ENCODE measurements around the gene ARID5B. TPM values are rescaled to one million over a fixed set of nuclear protein-coding genes. Genes with fewer than 3 reads are reported as not detected.

ARID5B gene
- total RNA-seq, 1 donor from 2014 or later: 50.6 TPM

DNA sequence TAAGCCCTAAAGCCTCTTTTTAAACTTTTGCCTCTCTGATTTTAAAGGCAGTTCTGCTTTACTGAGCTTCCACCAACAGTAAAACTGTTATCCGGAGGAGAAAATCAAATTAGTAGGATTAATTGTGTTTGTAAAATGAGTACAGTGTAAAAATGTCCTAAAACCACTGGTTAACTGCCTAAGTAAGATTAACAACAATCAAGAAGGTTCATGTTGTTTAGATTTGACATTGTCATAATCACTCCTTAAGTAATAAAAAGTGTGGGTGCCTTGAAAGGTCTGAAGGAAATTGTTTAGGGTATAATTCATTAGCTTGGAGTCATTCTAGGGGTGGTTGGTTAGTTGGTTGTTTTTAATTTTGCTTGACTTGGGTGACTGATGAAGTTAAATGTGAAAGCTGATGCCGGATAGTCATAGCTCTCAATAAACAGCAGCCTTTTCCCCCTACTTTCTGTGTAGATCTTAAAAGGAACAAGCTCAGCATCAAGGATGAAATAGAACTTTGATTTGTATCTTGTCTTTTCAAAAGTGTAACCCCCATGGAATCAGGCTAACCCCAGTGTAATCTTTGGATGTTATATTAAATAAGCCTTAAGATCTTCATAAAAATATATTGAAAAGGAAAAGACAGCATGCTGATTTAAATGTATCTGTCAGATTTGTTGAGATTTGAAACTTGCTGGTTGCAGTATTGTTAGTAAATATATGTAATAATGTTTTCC is 148.3 kb downstream of the ARID5B start:
- no peak for DNase-seq (ENCODE audit: low spot score)

DNA sequence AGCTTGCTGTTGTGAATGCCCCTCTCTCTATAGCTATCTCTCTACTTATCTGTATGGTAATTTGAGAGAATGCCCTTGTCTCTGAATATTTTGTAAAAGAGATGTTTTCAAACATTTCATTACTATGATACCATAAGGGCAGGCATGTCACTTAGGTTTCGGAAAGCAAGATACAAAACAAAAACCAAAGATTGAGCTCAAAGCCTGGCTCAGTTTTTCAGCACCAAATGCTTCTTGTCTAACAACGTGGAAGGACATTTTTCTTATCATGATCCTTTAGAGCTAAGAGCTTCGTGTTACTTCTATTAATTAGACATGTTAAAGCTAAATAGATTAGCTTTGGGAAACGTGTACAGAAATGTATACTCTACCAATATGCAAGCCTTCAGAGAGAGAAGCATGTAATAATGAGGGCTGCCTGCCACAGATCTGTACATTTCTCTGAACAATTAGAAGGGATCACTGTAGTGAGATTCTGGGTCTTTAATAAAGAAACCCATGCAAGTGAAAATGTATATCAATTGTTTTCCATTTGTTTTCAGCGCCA is 148.9 kb downstream of the ARID5B start:
- no peak for DNase-seq (ENCODE audit: low spot score)

DNA sequence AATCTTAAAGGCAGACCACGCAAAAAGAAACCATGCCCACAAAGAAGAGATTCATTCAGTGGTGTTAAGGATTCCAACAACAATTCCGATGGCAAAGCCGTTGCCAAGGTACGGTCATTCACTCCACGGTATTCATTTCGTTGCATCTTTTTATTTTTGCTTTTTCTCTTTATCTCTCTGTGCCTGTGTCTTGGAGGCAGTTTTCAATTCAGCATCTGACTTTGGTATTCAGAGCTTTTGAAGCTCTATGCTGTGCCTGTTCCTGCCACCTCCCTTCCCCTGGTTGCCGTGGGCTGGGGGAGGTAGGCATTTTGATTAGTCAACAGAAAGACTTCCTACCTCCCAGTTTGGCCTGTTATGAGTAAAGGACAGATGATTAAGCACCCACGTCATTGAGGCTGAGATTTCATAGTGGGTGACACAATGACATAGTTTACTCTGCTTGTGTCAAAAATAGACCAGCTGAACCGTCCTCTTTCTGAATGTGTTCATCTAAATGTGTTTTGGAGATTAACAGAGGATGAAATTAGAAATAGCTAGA is 149.5 kb downstream of the ARID5B start:
- peak; percentile 35 for DNase-seq (ENCODE audit: low spot score)

- no peak for DNase-seq (ENCODE audit: low spot score)
Observed at GRCh38 chr10:62052276-62052675, 150.8 kb downstream of the ARID5B start.

- DNase-seq (ENCODE audit: low spot score): no peak
Observed at GRCh38 chr10:62053860-62054259, 152.4 kb downstream of the ARID5B start.

- no peak for DNase-seq (ENCODE audit: low spot score)
Observed at GRCh38 chr10:62054408-62054807, 152.9 kb downstream of the ARID5B start.

DNA sequence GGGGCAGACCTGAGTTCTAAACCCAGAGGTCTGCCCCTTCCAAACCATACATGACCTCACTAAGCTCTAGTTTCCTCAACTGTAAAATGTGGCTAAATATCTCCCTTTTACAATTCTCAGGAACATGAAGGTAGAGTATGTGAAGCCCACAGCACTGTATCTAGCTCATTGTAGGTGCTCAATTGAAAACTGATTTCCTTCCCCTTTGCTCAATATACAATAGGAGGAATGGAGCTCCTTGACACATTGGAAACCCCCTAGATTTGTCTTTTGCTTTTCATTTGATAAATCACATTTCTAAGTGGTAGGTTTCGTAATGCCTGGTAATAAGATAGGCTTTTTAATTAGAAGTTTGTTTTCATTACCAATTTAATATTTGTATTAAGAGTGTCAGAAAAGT is 153.3 kb downstream of the ARID5B start:
- DNase-seq (ENCODE audit: low spot score): no peak

GRCh38 chr10:62056219-62056618 is 154.7 kb downstream of the ARID5B start:
- no peak for DNase-seq (ENCODE audit: low spot score)

DNA sequence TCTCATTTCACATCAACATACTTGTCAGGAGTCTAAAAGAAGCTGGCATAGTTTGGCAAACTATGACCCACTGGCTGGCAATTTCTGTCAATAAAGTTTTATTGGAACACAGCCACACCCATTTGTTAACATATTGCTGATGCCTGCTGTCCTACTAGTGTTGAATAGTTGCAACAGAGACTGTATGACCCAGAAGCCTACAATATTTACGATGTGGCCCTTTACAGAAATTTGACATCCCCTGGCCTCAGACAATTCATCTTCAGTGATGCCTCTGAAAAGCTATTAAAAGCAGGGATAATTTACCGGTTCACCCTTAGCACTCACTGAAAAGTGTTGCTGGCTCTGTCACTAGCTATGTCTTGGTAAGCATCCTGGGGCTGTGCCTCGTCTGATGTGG is 155.2 kb downstream of the ARID5B start:
- DNase-seq (ENCODE audit: low spot score): no peak

DNA sequence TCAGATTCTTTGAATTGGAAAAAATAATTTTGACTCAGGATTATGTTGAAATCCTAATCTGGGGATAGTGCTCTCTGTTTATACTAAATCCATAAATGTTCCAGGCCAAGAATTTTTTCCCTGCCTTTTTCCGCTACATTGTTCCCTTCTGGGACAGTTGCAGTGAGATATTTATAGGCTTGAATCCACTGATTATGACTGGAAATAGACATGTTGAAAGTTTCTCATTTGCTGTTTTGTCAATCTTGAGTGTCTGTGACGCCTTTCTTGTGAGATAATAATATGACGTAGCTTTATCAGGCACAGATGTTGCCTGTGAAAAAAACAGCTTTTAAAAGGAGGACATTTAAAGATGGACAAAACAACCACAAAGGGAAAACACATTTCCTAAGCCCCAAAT is 155.9 kb downstream of the ARID5B start:
- no peak for DNase-seq (ENCODE audit: low spot score)

- no peak for DNase-seq (ENCODE audit: low spot score)
Observed at GRCh38 chr10:62057850-62058249, 156.4 kb downstream of the ARID5B start.

GRCh38 chr10:62058476-62058875 is 157.0 kb downstream of the ARID5B start:
- no peak for DNase-seq (ENCODE audit: low spot score)

GRCh38 chr10:62058896-62059216 is 157.4 kb downstream of the ARID5B start:
- DNase-seq (ENCODE audit: low spot score): no peak

- no peak for DNase-seq (ENCODE audit: low spot score)
Observed at GRCh38 chr10:62059217-62059920, 157.9 kb downstream of the ARID5B start.

DNA sequence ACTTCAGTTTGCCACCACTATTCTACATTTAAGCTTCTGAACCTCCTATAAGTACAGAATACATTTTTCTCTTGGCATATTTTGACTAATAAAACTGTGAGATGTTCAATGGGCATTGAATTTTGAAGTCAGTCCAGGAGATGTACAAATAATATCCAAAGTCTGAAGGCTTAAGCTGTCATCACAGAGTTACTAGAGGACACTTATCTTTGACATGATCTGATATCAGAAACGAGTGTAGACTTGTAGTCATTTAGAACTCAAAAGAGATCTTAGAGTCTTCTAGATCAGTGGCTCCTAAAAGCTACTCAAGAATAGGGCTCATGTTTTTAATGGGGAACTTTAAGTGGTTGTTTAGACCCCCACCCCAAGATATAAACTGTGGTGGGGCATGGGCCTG is 160.5 kb downstream of the ARID5B start:
- no peak for DNase-seq (ENCODE audit: low spot score)

- no peak for DNase-seq (ENCODE audit: low spot score)
Observed at GRCh38 chr10:62062752-62063512, 161.4 kb downstream of the ARID5B start.

- no peak for DNase-seq (ENCODE audit: low spot score)
Observed at GRCh38 chr10:62063795-62064472, 162.4 kb downstream of the ARID5B start.

DNA sequence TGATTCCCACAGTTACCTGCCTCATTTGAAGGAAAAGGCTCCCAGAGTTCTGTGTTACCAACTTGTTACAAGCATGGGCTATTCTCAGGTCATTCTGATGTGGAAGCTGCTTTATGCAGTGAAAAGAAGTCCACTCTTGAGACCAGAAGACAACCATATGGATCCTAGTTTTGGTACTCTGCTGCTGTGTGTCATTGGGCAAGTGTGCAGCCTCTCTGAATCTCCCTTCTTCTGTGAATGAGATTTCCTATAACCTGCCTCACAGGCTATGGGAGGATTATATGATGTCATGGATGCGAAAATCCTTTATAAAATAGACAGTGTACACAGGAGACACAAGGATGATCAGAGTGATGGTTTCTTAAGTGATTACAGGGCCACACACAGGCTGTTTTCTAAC is 166.1 kb downstream of the ARID5B start:
- no peak for DNase-seq (ENCODE audit: low spot score)

DNA sequence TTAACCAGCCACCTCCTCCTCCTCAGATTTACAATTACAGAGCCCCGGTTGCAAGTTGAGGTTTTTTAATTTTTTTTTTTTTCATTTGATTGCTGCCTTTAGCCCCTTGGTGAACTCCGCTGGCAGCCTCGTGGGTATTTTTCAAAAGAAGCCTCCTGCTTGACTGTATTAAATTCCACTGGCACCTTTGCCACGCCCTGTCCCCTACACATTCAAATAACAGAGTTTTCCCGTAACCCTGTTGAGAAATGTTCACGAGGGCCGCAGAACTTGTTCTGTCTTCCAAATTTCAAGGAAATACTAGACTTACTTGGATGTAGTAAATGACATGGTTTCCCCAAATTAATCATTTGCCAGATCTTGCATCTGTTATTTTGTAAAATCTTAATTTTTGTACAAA is 167.0 kb downstream of the ARID5B start:
- no peak for DNase-seq (ENCODE audit: low spot score)

- DNase-seq (ENCODE audit: low spot score): no peak
Observed at GRCh38 chr10:62069452-62070178, 168.1 kb downstream of the ARID5B start.

- no peak for DNase-seq (ENCODE audit: low spot score)
Observed at GRCh38 chr10:62071846-62072281, 170.4 kb downstream of the ARID5B start.
